Cardiac septum (tissue), 1 donor: Measurements from ENCODE around the gene PBX3. TPM values are rescaled to one million over a fixed set of nuclear protein-coding genes. Genes with fewer than 3 reads are reported as not detected.
A peak's percentile ranks its signal among the peaks of the same experiment; 100 is the strongest.

Experiments used
- DNase-seq: peaks from one replicate; pipeline ENCODE4 v3.0.0-alpha.2; 2020; ENCODE audit warnings: low spot score
- intact Hi-C: fragments of 100-400 bp; cut with DNase I; formaldehyde crosslinking; loops from one replicate; pipeline ENCODE4 v1.14.0; 2022
- total RNA-seq: library from RNA; stranded (reverse); fragmentation: NEBNext Ultra II Directional; extraction: Animal tissue kit (Norgen Biotek cat#: 25700); gene quantifications from one replicate; pipeline ENCODE4 v1.2.1, GENCODE V29; 2021
- donor health status: DM: no; HTN: no; CAD: no.

Gene PBX3
- total RNA-seq, 1 donor from 2014 or later = 56.2 TPM

DNA sequence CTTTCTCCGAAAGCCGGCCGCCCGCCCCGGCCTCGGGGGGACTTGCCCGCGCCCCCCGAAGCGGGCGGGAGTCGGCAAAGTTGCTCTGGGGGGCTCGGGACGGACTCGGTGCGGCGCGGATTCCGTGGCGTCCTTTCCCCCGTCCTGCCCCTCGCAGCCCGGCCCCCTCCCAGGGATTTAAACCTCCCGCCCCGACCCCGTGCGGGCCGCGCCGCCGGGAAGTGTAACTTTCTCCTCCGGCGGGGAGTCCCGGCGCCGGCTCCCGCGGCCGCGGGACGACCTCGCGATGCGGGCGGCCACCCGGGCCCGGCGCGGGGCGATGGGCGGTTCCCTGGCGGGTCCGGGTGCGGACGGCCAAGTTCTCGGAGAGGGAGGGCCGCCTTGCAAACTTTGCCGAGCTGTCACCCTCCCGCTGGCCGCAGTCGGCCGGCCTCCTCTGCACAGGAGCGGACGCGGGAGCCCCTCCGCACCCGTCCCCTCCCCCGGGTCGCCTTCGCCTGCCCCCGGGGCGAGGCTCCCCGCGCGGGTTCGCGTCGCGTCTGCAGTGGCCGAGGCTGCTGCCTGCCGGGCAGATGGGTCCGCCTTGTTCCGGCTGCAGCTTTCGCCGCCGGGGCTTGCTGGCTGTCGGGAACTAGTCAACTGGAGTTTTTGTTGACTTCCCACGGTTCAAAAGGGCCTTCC is 732 bp downstream of the PBX3 start:
- peak; percentile 79 for DNase-seq
- intact Hi-C loops = loop anchor here (2.0 to 10.0 kb wide), 2 partner anchors 141 to 477 kb away; no protein-coding TSS in a partner anchor

DNA sequence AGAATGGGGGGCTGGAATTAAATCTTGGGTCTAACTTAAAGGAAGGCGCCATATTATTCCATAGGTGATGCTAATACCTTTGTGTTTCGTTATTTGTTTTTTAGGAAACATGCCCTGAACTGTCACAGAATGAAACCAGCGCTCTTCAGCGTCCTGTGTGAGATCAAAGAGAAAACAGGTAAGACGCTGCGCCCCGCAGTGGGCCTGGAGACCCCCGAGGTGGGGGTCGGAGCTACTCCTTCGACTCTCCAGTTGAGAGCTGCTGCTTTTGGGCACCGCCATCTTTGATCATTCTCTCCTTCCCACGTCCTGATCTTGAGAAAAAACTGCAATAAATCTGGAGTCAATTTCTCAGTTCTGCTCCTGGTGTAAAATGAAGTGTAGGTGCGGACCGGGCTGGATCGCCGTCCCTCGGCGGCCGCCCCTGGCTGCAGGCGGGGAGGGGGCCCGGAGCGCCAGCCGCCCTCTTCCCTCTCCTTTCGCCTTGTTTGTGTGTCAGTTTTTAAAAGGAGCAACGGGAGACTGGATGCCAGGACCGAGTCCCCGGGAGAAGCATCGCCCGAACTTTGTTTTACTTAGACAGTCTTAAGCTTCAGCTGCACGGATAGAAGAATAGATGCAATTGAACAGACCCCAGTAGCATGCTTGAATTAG is 1.4 kb downstream of the PBX3 start:
- DNase-seq = no peak
- intact Hi-C loops = loop anchor here (10.0 kb wide), 1 partner anchor 476 kb away; no protein-coding TSS in a partner anchor

DNA sequence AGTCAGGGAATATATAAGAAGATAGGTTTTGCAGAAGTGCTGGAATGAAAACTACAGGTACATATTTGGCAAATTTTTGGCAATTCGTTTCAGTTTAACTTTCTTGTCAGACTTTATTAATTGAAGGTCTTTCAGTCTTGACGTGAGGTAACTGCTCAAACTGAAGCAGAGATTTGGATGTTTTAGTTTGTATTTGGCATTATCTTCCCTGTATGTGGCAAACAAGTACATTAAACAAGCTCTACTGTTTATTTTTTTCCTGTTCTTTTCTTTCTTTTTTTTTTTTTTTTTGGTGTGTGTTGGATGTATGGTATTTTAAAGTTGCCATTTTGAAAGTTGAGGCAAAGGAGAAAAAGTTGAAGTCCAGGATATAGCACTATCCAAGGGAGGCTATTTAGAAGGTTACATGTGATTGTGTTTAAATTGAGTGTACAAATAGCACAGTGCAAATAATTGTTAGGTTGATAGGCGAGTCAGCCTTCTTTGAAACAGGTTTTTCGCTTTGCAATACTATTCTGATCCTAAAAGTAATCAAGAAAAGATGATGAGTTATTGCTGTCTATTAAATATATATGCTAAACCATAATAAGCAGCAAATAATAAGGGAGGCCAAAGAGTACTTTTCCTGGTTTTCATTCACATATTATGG is 2.2 kb downstream of the PBX3 start:
- intact Hi-C loops = loop anchor here (10.0 kb wide), 1 partner anchor 475 kb away; no protein-coding TSS in a partner anchor
- no peak for DNase-seq

DNA sequence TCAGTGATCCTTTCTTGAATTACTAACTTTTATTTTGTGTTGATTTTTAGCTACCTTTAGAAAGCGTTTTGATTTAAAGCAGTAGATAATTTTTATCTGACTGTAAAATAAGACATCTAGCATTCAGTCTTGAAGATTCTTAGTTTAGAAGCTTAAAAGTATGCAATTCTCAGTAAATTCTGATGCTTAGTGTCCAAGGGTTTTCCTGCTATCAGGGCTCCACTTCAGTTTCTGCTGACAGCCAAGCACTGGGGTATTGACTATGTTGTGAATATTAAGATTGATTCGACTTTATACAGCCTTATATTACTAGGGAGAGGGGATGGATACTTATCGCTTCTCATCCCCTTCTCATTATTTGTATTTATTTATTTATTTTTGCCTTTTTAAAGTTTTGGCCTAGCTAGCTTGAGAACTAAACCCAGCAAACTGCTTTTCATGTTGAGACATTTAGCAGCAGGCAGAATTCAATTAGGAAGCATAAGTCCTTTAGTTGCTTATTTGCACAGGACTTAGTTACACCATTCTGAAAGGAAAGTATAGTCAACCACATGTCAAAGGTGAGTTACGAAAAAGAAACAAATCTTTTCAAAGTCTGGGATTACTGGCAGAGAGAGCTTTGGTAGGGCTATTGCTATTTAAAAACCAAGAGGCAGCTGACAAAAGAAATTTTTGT is 2.9 kb downstream of the PBX3 start:
- intact Hi-C loops = loop anchor here (2.0 to 10.0 kb wide), 2 partner anchors 71 to 475 kb away; no protein-coding TSS in a partner anchor
- no peak for DNase-seq

DNA sequence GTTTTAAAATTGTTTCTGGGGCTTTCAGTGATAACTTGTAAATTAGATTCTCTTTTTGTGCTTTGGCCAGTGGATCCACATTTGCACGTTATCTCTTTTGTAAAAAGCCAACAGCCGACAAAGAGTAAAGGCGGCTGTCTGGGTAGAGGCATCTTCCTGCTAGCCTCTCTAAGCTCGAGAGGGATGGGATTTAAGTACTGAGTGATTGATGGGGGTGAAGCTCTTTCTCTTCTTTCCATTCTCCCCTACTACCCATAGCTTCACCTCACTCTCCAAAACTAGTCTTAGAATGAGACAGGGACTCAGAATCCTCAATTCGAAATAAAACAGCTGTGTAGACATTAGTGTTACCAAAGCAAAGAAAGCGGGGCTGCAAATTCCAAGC is 3.4 kb downstream of the PBX3 start:
- intact Hi-C loops = loop anchor here (2.0 kb wide), 1 partner anchor 70 kb away; no protein-coding TSS in a partner anchor
- DNase-seq = no peak

DNA sequence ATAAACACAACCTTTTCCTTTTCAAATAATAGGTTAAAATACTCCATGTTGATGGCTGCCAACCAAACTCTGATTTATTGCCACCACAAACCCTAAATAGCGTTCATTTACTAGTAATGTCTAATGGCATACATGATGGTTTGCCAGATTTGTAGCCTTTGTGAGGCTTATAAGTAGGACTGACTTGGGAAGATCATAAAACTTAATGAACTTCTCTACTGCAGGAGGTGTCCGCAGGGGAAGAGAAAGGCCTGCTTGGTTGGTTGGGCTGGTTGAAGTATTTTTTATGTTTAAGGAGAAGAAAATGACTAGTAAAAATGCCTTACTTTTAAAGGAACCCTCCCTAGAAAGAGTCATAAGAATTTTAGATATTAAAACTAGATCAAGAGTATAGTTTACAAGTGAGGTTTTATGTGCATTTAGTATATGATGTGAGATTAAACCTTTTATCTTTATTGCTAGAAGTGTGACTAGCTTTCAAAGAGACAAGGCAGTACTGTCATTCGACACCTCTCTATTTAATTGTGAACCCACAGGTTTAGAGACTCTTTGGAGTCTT is 5.0 kb downstream of the PBX3 start:
- intact Hi-C loops = no loop called here
- no peak for DNase-seq

DNA sequence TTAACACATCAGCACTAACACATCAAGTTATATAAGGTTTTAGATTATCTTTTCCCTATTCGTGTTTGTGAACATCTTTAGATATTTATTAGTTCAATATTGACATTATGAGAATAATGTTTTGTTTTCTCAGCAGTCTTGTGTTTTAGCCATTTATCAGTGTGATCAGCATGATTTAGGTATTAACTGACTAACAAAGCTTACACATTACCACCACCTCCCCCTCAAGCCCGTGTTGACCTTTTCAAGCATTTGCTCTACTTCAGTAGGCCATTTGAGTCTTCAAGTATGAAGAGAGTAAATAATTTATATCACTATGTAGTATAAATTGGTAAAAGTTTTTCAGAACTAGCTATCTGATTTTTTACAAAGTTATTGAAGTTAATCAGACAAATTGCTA is 6.9 kb downstream of the PBX3 start:
- intact Hi-C loops = no loop called here
- DNase-seq = no peak

DNA sequence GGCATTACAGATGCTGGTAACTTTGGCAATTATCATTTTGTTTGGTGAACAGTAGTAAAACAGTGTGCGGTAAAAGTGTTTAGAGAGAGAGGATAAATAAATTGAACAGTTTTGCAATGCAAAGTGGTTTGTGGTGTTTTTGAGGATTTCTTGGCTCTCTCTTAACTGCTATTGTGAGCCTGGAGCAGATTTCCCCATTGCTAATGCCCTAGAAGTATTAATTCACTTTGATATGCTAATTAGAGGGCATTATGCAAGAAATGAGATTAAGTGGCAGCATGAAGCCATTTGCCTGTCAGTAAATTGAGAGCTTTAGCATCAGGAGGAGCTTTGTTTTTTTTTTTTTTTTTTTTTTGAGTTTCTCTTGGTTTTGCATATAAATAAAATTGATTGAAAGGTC is 8.2 kb downstream of the PBX3 start:
- DNase-seq = no peak
- intact Hi-C loops = no loop called here

DNA sequence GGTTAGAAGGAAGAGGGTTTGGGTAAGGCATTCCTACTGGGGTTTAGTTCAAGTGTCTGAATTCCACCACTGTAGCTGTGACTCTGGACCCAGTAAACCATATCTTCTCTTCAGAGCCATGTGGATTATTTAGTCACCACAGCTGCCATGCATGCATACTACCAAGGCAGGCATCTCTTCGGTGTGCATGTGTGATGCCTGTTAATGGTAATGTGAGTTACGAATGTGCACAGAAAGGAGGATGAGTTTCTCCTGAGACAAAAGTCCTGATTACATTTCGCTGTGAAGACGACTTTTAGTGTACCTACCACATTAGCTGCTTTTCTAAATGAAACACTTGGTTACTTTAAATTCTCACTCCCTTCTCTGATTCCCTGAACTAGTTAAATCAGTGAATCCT is 9.3 kb downstream of the PBX3 start:
- intact Hi-C loops = no loop called here
- DNase-seq = no peak

DNA sequence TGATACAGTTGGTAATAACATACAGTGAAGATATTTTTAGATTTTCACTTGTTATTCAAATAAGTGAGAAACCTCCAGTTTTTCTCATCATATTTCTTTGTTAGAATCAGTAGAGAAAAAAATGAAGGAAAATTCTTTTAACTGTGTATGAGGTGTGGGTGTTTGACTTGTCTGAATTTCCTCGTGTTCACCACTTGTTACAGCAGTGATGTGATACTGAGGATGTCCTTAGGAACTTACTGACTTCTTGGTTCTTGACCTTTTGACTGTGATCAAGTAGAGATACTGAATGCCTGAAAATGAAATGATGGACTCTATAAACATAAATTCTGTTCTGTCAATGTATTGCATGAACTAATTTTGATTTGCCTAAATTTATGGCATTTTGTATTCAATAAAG is 10.7 kb downstream of the PBX3 start:
- intact Hi-C loops = no loop called here
- no peak for DNase-seq

DNA sequence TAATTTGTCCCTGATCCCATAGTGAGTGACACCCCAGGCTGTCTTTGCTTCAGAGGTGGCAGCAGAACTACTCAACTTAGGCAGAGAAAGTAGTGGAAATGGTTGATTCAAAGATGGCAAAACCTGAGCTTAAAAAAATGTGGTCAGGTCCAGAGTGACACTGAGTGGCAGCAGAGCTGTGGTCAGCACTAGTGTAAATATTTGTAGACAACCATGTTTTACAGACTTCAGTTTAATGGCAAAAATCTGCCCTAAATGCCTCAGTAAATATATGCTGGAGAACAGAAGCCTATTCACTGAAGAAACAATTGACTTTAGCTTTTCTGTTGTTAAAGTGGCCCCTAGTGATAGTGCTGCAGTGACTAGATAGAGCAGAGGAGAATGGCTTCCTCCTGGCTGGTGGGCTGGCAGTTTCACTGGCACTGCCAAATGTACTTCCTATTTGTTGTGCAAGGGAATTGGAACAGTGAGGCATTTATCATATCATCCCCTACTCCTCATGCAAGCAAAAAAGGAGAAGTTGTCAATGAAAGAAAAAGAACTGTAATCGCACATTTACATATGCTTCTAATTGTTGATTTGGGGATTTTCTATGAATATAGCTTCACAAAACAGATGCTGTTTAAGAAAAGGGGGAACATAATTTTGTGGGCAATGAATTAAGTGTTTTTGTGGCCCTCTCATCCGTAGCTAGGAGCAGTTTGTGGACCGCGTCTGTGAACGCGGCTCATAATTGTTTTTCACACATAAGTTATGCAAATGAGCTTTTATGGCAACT is 12.0 kb downstream of the PBX3 start:
- no peak for DNase-seq
- intact Hi-C loops = no loop called here

DNA sequence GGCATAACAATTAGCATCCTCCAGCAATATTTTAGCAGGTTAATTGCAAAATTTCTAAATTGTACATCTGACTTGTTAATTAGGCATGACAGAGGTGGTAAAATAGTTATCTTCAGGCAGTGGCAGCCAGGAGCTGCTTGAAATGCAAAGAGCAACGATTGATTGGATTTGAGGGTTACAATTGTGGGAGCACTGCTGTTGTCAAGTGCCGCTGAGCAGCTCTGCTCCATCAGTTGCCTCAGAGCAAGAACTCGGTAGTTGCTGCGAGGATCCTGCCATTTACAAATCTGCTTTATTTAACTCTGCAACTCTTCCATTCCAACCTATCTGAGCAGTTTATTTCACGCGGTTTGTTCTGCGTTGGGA is 12.6 kb downstream of the PBX3 start:
- intact Hi-C loops = no loop called here
- no peak for DNase-seq

DNA sequence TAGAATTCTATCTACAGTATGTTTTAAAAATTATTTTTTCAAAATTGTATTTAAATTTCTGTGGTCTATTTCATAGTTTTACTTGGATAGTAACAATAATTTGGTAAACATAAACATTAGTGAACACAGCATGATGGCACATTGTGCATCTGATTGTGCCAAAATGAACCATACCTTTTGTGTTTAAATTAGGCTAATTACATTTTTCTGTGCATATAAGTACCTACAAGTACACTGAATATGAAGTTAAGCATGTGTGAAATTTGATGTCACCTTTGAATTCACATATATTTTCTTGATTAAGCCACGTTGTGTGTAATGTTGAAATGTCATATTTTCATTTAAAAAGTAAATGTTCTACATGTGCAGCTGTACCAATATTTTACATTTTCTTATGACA is 13.4 kb downstream of the PBX3 start:
- DNase-seq = no peak
- intact Hi-C loops = no loop called here

DNA sequence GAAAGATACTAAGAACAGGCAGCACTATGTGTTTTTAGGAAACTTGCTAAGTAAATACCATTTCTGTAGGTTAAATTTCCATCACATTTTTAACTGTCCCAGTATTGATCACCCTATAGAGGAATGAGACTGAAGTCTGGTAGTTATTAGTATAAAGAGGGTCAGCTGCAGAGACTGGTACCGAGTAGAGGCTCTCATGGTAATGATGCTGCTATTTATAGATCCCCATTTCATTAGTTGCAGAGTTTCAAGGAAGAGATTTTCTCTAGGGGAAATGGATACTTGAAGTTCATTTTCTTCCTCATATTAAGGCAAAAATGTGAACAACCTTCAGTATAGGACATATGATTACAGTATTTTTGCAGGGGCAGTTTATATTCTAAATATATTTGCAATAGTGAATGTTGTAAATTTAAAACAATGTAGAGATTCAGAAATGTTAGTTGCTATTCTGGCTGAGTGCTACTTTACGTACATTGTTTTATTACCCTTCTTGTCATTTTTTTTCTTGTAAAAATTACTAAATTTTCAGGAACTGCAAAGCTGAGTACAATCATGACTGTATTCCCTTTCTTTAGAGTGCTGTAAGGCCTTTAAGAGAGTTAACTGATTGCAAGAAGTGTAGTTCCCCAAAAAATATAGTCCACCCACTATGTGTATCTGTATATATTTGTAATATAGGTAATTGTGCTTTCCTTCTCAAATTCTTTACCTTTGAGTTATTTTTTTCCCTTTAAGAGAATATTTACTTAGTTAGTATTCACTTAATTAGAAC is 14.7 kb downstream of the PBX3 start:
- intact Hi-C loops = no loop called here

DNA sequence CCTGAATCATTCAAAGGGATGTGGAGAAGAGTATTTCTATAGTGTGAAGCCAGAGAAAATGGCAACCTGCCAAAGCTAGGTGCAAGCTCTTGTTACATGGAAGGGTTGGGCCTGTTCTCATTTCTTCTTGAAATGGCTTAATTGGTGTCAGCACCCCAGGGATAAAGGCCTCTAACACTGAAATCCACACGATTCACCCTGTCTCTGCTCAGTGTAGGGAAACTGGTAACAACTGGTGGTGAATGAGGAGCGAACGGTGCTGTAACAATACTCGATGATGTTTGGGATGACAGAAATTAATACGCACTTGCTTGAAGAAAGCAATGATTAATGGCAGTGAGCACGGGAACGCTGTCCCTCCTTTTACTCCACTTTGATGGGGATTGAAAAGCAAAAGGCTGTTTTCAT is 16.2 kb downstream of the PBX3 start:
- DNase-seq = no peak
- intact Hi-C loops = no loop called here

More for the DNA sequence above, 14.7 kb downstream of the PBX3 start:
- no peak for DNase-seq

DNA sequence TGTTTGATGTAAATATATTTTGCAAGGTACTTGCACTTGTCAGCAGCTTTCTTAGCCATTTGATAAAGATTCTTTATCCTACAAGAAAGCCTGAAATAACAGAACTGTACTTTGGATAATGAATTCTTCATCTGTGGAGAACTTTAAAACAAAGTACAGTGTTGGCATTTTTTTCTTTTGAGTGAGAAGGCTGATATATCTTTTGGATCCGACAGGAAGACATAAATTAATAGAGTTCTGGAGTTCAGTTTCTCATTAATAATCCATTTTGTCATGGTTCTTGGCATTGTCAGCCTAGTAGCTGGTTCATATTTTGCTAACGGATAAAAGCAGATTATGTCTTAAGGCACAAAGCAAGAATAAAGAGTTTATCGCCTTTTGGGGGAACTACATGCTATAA is 17.0 kb downstream of the PBX3 start:
- intact Hi-C loops = no loop called here

DNA sequence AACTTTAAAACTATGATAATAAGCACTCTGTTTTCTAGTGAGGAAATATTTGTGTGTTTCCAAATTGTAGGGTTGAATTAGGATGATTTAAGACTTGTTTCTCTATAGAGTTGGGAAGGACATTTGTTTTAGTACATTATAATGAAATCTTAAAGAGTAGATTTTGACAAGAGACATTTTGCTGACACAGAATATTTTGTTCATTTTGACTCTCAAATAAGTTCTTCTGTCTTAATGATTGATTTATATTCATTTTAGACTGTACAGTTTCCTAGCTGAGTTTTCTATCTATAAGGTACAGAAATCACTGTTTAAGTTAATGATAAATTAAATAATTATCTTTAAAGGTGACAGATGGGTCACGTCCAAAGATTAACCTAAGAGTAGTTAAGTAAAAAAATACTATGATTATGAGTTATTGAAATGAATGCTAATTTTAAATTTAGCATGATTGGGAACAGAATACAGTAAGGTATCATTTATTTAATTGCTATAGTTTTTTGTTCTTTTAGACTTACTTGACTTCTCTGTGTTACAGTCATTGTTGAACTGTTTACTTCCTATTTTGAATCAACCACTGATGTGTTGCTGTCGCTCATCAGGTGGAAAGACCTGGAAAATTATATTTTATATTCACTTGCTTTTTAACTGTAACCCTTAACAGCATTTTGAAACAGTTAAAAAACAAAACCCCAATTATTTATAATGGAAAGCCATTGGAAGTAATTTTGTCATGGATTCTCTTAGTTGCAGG is 19.5 kb downstream of the PBX3 start:
- intact Hi-C loops = no loop called here
- no peak for DNase-seq

More for the DNA sequence above, 17.0 kb downstream of the PBX3 start:
- no peak for DNase-seq

DNA sequence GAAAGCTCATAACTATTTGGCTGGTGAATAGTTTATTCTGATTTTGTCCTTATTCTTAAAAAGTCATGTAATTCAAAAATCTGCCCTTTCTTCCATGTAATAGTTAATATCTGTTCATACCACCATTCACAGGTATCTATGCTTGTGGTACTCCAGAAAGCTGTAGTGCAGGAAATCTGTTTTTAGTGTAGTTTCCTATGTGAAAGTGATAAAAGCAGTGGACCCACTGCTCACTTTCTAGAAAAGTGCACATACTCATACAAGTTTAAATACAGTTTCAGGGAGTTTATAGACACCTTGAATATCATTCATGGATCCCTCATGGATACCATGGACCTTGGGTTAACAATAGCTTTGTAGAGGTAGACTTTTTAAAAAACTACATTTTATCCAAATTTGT is 20.2 kb downstream of the PBX3 start:
- no peak for DNase-seq
- intact Hi-C loops = no loop called here
